CD4-positive, alpha-beta T cell treated with Interleukin-6 for 4 hours (primary cell): ENCODE data around the gene LRRC37A3.
"Not testable (repeated sequence)": the region's sequence is repeated elsewhere in the genome, so short reads cannot be mapped to it uniquely, and the experiment has no call there.

Experiments used
- DNase-seq: peaks from one replicate; pipeline ENCODE4 v3.0.0-alpha.2; 2020; ENCODE audit warnings: mixed read lengths

LRRC37A3 gene

DNA sequence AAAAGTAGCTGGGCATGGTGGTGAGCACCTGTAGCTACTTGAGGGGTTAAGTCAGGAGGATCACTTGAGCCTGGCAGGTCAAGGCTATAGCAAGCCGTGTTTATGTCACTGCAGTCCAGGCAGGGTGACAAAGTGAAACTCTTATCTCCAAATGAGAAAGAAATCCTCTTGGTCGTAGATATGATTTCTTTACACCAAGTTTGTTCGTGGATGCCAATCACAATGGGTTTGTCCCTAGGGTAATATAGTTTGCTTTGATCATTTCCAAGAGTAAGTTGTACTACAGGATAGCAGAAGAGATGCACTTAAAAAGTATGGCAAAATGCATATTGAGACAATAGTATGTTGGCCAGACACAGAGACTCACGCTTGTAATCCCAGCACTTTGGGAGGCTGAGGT, 6.0 kb upstream of the LRRC37A3 start:
- not testable (repeated sequence) for DNase-seq

DNA sequence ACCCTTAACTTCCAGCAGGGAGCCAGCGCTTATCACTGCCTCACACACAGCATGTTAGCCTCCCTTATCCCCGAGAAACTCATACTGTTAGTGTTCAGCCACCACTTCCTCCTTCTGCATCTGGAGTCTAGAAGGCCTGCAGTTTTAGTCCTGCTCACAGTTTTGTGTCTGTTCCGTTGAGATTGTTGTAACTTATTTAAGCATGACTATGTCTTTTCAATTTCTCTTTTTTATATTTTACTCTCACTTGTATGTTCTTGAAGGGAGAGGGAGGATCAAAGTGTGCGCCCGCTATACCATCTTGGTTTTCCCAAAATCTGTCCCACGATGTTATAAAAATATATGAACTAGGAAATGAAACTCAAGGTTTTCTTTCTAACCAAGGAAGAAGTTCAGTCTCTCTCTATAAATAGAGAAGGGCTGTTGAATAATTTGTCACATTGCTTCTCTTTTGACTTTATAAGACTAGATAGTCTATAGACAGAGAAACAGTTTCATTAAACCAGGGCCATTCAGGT, 3.8 kb upstream of the LRRC37A3 start:
- DNase-seq, result not testable (repeated sequence)

GRCh38 chr17:64920419-64921172, 1.3 kb upstream of the LRRC37A3 start:
- no peak for DNase-seq

GRCh38 chr17:64920026-64920418, 744 bp upstream of the LRRC37A3 start:
- no peak for DNase-seq

DNA sequence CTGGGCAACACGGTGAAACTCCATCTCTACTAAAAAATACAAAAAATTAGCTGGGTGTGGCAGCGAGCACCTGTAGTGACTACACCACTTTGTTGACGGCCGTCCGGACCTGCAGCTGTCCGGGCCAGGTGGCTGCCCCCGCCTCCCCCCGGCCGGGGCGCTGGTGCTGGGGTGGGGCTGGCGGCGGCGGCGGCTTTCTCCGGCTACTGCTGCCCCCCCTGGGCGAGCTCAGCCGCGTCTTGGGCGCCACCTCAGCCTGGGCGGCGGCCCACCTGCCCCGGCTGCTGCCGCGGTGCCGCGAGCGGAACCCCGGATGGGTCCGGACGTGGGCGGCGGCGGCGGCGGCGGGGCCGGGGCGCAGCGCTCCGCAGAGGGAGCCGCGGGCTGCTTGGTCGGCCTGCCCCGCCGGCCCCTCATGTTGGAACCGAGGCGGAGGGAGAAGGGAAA, 413 bp downstream of the LRRC37A3 start:
- peak; percentile 51 for DNase-seq

DNA sequence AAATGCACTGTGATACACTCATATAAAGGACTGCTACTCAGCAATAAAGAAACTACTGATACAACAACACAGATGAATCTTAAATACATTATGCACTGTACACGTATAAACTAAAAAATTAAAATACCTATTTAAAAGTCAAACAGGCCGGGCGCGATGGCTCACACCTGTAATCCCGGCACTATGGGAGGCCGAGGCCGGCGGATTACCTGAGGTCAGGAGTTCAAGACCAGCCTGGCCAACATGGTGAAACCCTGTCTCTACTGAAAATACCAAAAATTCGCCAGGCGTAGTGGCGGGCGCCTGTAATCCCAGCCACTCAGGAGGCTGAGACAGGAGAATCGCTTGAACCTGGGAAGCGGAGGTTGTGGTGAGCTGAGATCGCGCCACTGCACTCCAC, 1.7 kb downstream of the LRRC37A3 start:
- not testable (repeated sequence) for DNase-seq

DNA sequence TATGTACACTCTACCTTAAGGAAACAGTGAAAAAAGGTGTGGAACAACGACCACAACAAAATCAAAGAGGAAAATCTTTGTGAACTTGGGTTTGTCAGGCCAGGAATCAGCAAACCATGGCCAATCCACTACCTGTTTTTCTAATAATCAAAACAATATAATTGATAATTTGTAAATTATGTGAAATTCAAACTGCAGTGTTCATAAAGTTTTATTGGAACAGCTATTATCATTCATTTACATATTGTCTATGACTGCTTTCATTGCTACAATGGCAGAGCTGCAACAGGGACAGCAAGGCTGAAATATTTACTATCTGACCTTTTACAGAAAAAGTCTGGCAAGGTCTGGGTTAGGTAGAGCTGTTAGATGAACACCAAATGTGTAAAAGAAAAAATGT, 4.0 kb downstream of the LRRC37A3 start:
- not testable (repeated sequence) for DNase-seq

DNA sequence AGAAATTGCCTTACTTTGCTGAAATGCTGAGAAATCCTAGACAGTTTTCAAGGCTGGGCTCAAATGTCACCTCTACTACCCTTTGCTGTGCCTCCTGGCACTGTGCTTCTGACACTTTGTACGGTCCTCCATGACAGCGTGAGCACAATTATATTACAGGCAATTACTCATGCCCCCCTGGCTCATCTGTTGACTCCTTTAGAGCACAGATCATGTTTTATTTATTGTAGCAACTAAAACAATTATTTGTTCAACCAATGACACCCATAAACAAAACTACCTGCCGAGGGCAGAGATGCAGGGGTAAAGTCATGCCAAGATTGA, 9.1 kb downstream of the LRRC37A3 start:
- DNase-seq, result not testable (repeated sequence)

DNA sequence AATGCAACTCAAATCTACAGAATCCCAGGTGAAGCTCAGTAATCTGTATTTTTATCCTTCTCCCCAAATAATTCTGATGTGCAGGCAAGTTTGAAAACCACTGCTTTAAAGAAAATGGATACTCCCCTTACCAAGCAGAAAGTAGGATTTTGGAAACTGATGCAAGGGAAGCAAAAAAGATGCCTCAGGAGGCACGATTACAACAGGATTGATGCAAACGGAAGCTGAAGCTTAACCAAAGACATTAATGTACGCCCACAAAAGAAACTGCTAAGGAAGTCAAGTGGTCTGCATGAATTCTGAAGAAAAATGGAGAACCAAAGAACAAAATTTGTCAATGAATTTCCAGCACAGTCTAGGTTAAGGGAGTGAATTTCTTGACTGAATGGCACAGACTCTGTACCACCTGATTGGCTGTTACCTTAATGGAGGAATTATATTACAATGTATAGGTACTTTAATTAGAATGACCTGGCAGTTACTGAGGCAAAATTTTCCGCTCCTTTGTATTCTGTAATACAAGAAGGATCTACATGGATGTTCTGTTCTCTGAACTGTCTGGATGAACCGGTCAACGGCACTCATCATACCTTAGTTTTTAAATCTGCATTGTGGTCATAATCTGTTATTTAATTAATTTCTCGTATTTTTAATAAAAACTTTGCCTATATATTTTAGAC, 9.6 kb downstream of the LRRC37A3 start:
- not testable (repeated sequence) for DNase-seq

- not testable (repeated sequence) for DNase-seq
Observed at GRCh38 chr17:64904069-64904468, 15.2 kb downstream of the LRRC37A3 start.

DNA sequence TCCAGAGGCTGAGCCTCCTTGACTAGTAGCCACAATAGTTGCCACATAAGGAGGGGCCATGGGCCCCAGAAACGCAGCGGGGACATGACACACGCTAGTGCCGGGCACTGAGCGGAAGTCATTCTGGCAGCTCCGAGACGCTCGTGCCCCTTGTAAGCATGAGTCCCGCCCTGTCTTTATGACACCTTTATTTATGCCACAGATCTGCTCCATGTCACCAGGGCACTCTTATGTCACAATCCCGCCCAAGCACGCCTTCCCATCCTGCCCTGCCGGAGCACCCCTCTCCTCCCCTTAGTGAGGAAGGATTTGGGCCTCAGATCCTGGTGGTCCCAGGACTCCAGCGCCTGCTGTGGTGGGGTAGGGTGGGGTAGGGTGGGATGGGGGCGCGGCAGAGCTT, 22.1 kb downstream of the LRRC37A3 start:
- not testable (repeated sequence) for DNase-seq

DNA sequence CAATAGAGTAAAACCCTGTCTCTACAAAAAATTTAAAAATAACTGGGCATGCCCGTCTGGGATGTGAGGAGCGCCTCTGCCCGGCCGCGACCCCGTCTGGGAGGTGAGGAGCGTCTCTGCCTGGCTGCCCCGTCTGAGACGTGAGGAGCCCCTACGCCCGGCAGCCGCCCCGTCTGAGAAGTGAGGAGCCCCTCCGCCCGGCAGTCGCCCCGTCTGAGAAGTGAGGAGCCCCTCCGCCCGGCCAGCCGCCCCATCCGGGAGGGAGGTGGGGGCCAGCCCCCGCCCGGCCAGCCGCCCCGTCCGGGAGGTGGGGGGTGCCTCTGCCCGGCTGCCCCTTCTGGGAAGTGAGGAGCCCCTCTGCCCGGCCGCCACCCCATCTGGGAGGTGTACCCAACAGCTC, 45.1 kb downstream of the LRRC37A3 start:
- DNase-seq, result not testable (repeated sequence)

- peak; percentile 78 for DNase-seq
Observed at GRCh38 chr17:64847504-64848466, 71.5 kb downstream of the LRRC37A3 start.

- not testable (repeated sequence) for DNase-seq
Observed at GRCh38 chr17:64846892-64847291, 72.4 kb downstream of the LRRC37A3 start.

DNA sequence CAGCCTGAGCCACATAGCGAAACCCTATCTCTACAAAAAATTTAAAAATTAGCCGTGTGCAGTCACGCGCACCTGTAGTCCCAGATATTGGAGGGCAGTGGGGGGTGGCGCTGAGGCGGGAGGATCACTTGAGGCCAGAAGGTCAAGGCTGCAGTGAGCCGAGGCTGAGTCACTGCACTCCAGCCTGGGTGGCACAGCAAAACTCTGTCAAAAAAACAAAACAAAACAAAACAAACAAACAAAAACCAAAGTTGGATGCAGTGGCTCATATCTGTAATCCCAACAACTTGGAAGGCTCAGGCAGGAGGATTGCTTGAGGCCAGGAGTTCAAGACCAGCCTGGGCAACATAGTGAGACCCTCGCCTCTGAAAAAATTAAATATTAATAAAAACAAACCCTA, 75.4 kb downstream of the LRRC37A3 start:
- DNase-seq, result not testable (repeated sequence)

DNA sequence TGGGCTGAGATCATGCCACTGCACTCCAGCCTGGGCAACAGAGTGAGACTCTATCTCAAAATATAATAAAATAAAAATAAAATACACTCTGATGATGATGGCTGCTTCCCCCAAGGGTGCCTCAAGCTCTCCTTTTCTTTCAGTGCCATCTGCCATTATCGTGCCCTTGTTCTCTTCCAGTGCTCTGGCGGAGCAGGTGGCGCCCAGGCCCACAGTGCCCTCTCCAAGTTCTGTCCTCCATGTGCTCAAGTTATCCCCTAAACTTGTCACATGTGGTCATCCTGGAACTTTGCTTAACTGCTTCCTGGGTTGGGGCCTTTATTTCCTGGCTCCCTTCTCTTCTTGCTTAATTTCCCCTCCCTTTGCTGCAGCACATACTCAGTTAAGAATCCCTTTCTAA, 76.4 kb downstream of the LRRC37A3 start:
- DNase-seq, result not testable (repeated sequence)

DNA sequence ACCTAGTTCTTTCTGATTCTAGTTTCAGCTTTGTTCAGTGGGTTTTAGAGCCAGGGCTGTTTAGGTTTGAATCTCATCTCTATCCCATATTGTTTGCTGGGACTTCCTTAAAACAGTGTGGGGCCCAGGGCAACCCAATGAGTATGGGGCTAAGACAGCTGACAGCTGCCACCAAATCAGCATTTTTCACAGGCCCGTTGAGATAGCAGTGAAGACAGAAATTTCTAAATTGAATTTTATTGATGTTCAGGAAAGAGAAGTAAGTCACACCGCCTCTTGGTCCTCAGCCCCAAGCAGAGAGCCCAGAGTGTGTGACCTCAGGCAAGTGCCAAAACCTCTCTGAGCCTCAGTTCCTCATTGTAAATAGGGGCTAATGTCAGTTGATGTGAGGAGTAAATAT, 78.3 kb downstream of the LRRC37A3 start:
- DNase-seq, result not testable (repeated sequence)

DNA sequence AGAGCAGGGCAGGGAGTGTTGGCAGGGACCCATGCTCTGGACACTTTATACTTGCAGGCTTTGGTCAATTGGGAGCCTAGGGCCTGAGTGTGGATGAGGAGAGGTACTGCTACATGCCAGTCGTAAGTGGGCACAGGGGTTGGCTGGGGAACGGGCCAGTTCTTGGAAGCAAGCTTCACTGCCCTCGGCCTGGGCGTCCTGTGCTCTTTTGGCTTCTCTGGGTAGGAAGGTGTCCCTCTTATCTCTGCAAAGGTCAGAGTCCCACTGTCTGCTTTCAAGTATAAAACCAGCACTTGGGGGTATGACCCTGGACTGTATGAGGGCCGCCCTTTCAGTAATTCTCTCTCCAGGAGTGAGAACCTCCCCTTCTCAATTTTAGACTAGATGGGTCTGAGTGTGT, 80.8 kb downstream of the LRRC37A3 start:
- not testable (repeated sequence) for DNase-seq

DNA sequence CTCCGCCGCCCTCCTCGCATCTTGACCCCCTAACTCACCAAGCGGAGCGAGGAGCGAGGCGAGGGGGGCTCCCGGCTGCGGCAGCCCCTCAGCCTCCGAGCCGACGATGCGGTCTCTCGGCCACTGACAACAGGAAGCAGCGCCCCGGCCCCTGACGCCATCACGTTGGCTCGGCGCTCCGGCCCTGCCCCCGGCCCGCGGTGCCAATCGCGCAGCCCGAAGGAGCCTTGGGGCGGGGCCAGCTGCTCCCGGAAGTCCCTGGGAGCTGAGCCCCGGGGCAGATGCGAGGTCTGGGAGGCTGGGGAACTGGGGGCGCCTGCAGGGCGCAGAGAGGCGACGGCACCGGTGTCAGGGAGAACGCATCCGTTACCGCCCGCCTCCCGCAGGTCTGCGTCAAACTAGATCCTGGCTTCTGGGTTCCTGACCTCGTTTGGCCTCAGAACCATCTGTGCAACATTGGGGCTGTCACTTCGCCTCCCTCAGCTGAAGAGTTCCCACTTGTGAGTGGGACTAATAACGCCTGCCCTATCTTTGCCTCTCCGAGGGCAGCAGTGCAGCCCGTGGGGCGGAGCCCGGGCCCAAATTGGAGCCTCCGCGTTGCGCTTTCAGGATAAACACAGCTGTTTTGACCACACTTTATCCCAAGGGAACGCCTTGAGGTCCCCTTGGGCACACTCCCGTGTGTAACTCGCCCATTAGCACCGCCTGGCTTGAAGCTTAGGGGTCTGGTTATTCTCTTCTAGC, 82.1 kb downstream of the LRRC37A3 start:
- peak; percentile 87 for DNase-seq

DNA sequence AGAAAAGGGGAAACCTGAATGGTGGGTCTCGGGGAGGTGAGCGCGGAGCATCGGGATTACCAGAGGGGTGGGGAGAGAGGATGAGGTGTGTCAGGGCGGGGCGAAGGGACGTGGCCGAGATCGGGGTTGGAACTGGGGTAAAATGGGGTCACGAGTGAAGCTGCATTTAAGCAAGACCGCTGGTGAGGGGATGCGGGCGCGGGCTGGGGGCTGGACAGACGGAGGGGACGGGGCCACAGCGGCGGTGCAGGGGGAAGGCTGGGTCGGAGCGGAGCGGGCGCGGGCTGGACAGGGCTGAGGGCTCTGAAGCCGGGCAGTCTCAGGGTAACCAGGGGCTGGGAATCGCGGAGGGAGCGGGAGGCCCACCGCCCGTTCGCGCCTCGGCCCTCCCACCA, 82.7 kb downstream of the LRRC37A3 start:
- peak; percentile 17 for DNase-seq

DNA sequence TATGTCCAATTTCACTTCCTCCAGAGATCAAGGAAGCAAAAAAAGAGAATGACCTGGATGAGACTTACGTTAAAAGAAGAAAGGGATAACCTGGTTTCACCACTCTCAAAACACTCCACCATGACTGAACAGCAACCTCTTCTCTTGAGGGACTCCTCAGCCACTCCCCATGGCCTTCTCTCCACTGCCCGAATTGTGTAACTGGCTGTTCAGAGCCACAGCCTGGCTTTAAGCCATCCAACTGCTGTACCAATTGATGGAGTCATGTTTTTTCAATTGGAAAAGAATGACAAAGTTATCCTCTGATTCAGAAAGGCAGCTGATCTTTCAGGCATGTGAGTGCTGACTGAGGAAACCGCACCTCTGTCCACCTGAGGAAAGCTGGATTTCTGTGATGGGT, 85.2 kb downstream of the LRRC37A3 start:
- not testable (repeated sequence) for DNase-seq

DNA sequence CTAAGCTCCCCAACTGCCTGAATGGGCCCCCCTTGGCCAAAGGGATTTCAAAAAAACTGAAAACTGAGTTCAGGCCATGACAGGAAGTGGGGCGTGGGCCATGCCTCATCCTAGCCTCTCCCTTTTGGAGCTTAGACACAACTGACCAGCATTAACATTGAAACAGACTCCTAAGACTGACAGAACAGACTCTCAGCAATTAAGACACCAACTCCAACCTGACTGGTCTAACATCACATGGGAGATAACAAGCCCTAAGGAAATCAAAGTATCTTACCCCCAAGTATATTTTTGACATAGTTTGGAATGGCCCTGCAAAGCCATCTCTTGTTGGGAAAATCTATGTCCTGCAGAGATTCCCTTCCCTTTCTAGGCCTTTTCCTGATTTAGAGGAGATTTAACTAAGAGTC, 88.6 kb downstream of the LRRC37A3 start:
- DNase-seq, result not testable (repeated sequence)
